Lung (tissue), 16 donors: ENCODE measurements around the gene CTTN. TPM values are rescaled to one million over a fixed set of nuclear protein-coding genes. Genes with fewer than 3 reads are reported as not detected.

Experiments
- ATAC-seq: fragments of 200-7000 bp; cut with Tn5 transposase; one replicate; pipeline ENCODE4 v1.9.1; 2020; ENCODE audit warnings: moderate number of reproducible peaks; ENCODE audit not compliant: insufficient read depth, low FRiP score
- DNase-seq, 3 donors: peaks; one replicate each; pipeline ENCODE4 v3.0.0-alpha.2; 2013 to 2017
- H3K27ac ChIP-seq, 2 donors: one replicate each; pipeline ENCODE4 v1.5.1; 2013; ENCODE audit warnings: mild to moderate bottlenecking in 2 of 2, moderate library complexity in 2 of 2, control low read depth in 1 of 2, inconsistent platforms in 1 of 2, low read depth in 1 of 2, low read length in 1 of 2
- H3K27me3 ChIP-seq, 3 donors: one replicate each; pipeline ENCODE4 v1.5.1; 2013; ENCODE audit warnings: low read length in 2 of 3; ENCODE audit not compliant: control insufficient read depth in 3 of 3, insufficient read depth in 3 of 3
- H3K36me3 ChIP-seq, 4 donors: one replicate each; pipeline ENCODE4 v1.5.1; 2013; ENCODE audit warnings: low read length in 4 of 4, mild to moderate bottlenecking in 1 of 4, moderate library complexity in 1 of 4; ENCODE audit not compliant: control insufficient read depth in 4 of 4, insufficient read depth in 4 of 4
- H3K4me1 ChIP-seq, 5 donors: one replicate each; pipeline ENCODE4 v1.5.1; 2013; ENCODE audit warnings: low read length in 5 of 5, mild to moderate bottlenecking in 2 of 5, moderate library complexity in 1 of 5; ENCODE audit not compliant: control insufficient read depth in 5 of 5, insufficient read depth in 5 of 5
- H3K4me3 ChIP-seq: one replicate; pipeline ENCODE4 v1.5.1; 2013; ENCODE audit warnings: mild to moderate bottlenecking, control low read depth, moderate library complexity
- H3K9ac ChIP-seq, 2 donors: one replicate each; pipeline ENCODE4 v1.5.1; 2013; ENCODE audit warnings: low read length in 2 of 2, control low read depth in 1 of 2; ENCODE audit not compliant: insufficient read depth in 1 of 2
- H3K9me3 ChIP-seq, 4 donors: one replicate each; pipeline ENCODE4 v1.5.1; 2013; ENCODE audit warnings: low read length in 3 of 4, mild to moderate bottlenecking in 1 of 4, moderate library complexity in 1 of 4; ENCODE audit not compliant: control insufficient read depth in 4 of 4, insufficient read depth in 3 of 4
- WGBS, 2 donors: extraction: QIAGEN DNeasy Blood & Tissue Kit; methylation state at CpG; one replicate each; pipeline ENCODE4 v1.1.7; 2013; 5-methylcytosine and 5-hydroxymethylcytosine counted together
- long read RNA-seq, 5 donors: transcript quantifications; one replicate each; lab custom pipeline, GENCODE V29; 2026
- polyA plus RNA-seq, 2 donors: library from polyadenylated mRNA; stranded (reverse); fragments of 200-250 nt; gene quantifications; one replicate each; pipeline ENCODE4 v1.2.1, GENCODE V29; 2013
- total RNA-seq, 2 donors: library from RNA; depleted of rRNA in 1 of 2; stranded (reverse); fragments of >200 nt in 1 of 2; gene quantifications; one replicate each; pipeline ENCODE4 v1.2.1, GENCODE V29; 2014 to 2021
- TF ChIP-seq, protein P1 (sequence below): IDR thresholded peaks from 2 replicates; pipeline ENCODE4 v1.5.1; 2012; ENCODE audit warnings: mild to moderate bottlenecking; ENCODE audit errors: control extremely low read depth, extremely low read depth
- donor health status: control.
- donor health status: control.
- donor health status: Bipolar disorder and iron deficiency.
- donor health status: healthy.
- donor health status: DM: yes; HTN: yes; CAD: no.

CTTN gene
- total RNA-seq (100 to 1,000 TPM; 202 to 235 TPM), polyA plus RNA-seq (100 to 1,000 TPM in 1 of 2 donors, 10 to 100 TPM in 1; 89.8 to 106 TPM)
- long read RNA-seq, donor 1, transcript CTTN-201 (18 exons, 3,272 nt): major isoform, 6 of 24 reads
- long read RNA-seq, donor 1, partial matches to known transcripts: 13 of 24 reads
- long read RNA-seq, donor 1, other reads (novel, unspliced or antisense): 0 of 24 reads
- long read RNA-seq, donor 2, partial matches to known transcripts: 8 of 12 reads
- long read RNA-seq, donor 2, other reads (novel, unspliced or antisense): 0 of 12 reads
- long read RNA-seq, donor 3, partial matches to known transcripts: 6 of 15 reads
- long read RNA-seq, donor 3, other reads (novel, unspliced or antisense): 0 of 15 reads
- long read RNA-seq, donor 4, partial matches to known transcripts: 10 of 12 reads
- long read RNA-seq, donor 4, other reads (novel, unspliced or antisense): 0 of 12 reads
- long read RNA-seq, donor 5, transcript CTTN-206 (4 exons, 1,087 nt): major isoform, 5 of 273 reads
- long read RNA-seq, donor 5, transcript CTTN-201 (18 exons, 3,272 nt): major isoform, 5 of 273 reads
- long read RNA-seq, donor 5, partial matches to known transcripts: 256 of 273 reads
- long read RNA-seq, donor 5, other reads (novel, unspliced or antisense): 0 of 273 reads

DNA sequence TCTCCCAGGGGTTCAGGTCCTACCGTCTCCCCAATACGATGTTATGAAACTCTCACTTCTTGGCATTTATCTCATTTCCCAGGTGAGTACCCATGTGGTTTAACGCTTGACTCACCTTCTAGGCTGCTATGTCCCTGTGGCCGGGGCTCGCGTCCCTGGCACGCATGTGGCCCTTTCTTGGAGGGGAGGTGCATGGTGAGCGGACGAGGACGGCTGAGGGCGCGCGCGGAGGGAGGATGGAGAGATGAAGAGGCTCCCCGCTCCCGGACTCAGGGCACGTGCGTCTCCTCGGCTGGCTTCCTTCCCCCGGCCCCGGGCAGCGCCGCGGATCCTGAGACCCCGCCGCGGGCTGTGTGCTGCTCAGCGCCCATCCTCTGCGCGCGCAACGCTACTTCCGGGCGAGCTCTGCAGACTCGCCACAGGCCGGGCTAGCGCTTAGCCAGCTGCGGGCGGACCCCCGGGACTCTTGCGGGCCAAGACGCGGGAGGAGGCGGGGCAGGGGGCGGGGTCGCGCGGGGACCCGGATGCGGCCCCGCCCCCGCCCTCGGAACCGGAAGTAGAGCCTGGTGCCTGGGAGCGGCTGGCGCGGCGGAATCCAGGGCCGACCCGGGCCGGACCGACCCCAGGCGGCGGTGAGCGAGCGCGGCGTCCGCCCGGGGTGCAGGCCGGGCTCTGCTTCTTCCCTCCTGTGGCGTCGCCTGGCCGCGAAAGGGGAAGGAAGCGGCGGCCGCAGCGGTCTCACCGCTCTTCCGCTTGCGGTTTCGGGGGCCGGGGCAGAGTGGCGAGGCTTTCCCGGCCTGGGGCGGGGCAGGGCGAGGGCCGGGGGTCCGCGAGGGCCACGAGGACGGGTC, at the start of gene CTTN:
Gene CTTN, plus strand, starts transcription at position 547 of the 851 bp plus-strand sequence. CDS start 8,769 bp downstream, outside the sequence.
- Histone ChIP-seq H3K9ac (peak within 1 kb of the TSS; percentile 46 to 79), H3K27me3 (no peaks in the 10 kb centered on the region), H3K9me3 (no peaks in the 10 kb centered on the region), H3K36me3 (peaks cover 0 to 2% (median 0%) of the 10 kb centered on the region in 4 donors), H3K27ac (peak within 1 kb of the TSS; percentile 89 to 90), H3K4me1 (peaks cover 6 to 20% (median 10%) of the 10 kb centered on the region in 5 donors), H3K4me3 (peak within 1 kb of the TSS; percentile 82)
- ATAC-seq (peak; percentile 82), DNase-seq (peak; percentile 85 to 89 (median 88))
- TF ChIP-seq, protein P1, sequence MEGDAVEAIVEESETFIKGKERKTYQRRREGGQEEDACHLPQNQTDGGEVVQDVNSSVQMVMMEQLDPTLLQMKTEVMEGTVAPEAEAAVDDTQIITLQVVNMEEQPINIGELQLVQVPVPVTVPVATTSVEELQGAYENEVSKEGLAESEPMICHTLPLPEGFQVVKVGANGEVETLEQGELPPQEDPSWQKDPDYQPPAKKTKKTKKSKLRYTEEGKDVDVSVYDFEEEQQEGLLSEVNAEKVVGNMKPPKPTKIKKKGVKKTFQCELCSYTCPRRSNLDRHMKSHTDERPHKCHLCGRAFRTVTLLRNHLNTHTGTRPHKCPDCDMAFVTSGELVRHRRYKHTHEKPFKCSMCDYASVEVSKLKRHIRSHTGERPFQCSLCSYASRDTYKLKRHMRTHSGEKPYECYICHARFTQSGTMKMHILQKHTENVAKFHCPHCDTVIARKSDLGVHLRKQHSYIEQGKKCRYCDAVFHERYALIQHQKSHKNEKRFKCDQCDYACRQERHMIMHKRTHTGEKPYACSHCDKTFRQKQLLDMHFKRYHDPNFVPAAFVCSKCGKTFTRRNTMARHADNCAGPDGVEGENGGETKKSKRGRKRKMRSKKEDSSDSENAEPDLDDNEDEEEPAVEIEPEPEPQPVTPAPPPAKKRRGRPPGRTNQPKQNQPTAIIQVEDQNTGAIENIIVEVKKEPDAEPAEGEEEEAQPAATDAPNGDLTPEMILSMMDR: no peak
- WGBS, 2 donors: 0% methylated on average over 54 to 92 of the region's 93 CpGs

DNA sequence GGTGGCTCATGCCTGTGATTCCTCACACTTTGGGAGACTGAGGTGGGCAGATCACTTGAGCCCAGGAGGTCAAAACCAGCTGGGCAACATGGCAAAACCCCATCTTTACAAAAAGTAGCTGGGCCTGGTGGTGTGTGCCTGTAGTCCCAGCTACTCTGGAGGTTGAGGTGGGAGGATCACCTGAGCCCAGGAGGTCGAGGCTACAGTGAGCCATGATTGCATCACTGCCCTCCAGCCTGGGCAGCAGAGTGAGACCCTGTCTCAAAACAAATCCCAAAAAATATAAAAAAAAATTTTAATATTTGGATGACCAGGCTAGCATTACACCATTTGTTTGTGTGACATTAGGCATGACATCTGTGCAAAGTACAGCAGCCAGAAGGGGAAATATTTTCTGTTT, 49.7 kb upstream of the CTTN start:
- no peaks in the 10 kb centered on the region for H3K27me3 ChIP-seq
- WGBS, 2 donors: 85 to 88% methylated on average over 1 of the region's 1 CpG
- no peak for DNase-seq
- TF ChIP-seq, protein P1: no peak
- ATAC-seq: no peak
- H3K36me3 ChIP-seq: peaks cover 14 to 37% (median 30%) of the 10 kb centered on the region in 4 donors
- peaks cover 0 to 3% (median 0%) of the 10 kb centered on the region in 5 donors for H3K4me1 ChIP-seq
- no peak overlapping the region for H3K9ac ChIP-seq
- H3K9me3 ChIP-seq: no peaks in the 10 kb centered on the region
- H3K27ac ChIP-seq: no peak overlapping the region
- no peak overlapping the region for H3K4me3 ChIP-seq

DNA sequence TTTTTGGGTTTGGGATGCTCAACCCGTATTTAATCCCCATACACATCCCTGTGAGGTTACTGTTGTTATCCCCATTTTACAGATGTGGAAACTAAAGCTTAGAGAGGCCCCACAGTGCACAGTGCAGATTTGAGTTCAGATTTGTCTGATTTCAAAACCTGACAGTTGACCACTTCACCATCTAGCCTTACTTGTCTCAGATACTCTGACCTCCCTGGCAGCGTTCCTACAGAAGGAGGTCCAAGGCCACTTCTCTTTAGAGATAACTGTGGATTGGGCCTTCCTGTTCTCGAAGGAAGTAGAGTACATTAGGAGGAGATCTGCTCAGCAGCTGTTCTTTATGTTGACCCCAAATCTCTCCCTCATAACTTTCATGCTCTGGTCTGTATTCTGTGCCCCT, 46.7 kb upstream of the CTTN start:
- WGBS, 2 donors: 70 to 76% methylated on average over 3 of the region's 3 CpGs
- no peak overlapping the region for H3K27ac ChIP-seq
- ATAC-seq (no peak), DNase-seq (no peak)
- no peaks in the 10 kb centered on the region for H3K9me3 ChIP-seq
- no peak overlapping the region for H3K9ac ChIP-seq
- peaks cover 0 to 3% (median 0%) of the 10 kb centered on the region in 5 donors for H3K4me1 ChIP-seq
- H3K27me3 ChIP-seq: no peaks in the 10 kb centered on the region
- H3K36me3 ChIP-seq: peaks cover 25 to 43% (median 39%) of the 10 kb centered on the region in 4 donors
- H3K4me3 ChIP-seq: no peak overlapping the region
- TF ChIP-seq, protein P1: no peak
